K562 (cell line): ENCODE data around the gene GOT2. TPM values are rescaled to one million over a fixed set of nuclear protein-coding genes. Genes with fewer than 3 reads are reported as not detected.
"Not testable (repeated sequence)": the region's sequence is repeated elsewhere in the genome, so short reads cannot be mapped to it uniquely, and the experiment has no call there.

Experiments
- ATAC-seq: fragments of 200-7000 bp; cut with Tn5 transposase; 3 replicates; pipeline ENCODE4 v1.9.1; 2020; ENCODE audit warnings: moderate library complexity
- BruUV-seq: library from RNA; stranded (reverse); fragments of 400-500 nt; replicated peaks from 2 replicates; lab custom pipeline; 2021; lab: Mats Ljungman, UMichigan
- CTCF ChIA-PET: fragments of 300-600 bp; formaldehyde crosslinking; extraction: SDS; loops from one replicate; lab custom pipeline; 2021; ENCODE audit warnings: low intra/inter-chr PET ratio; lab: Yijun Ruan, JAX
- POLR2A ChIA-PET: fragments of 300-600, 350-650 bp; sonication (Branson Sonifier 250); formaldehyde crosslinking; extraction: SDS; loops from one replicate; lab custom pipeline; 2021; ENCODE audit warnings: antibody characterized with exemption, inconsistent platforms; lab: Yijun Ruan, JAX
- DNase-seq, 4 experiments: peaks; one replicate each; pipeline versions ENCODE4 v3.0.0 to v3.0.0-alpha.2; 2011 to 2018; ENCODE audit warnings: low spot score in 3 of 4, mixed read lengths in 3 of 4; ENCODE audit errors: extremely low read depth in 1 of 4
- FAIRE-seq: peaks from 2 replicates; lab custom pipeline; 2011; peaks lifted over from hg19 to GRCh38; lab: Jason Lieb, UNC
- H2AFZ ChIP-seq: 2 replicates; pipeline ENCODE4 v1.6.0; 2011; ENCODE audit warnings: low read depth, low read length, control low read depth, inconsistent platforms
- H3K27ac ChIP-seq: fragments of 200-600 bp; 3 replicates; pipeline ENCODE4 v1.8.0; 2011; ENCODE audit warnings: low read depth, mild to moderate bottlenecking, control low read depth, inconsistent platforms, low read length, moderate library complexity, mixed read lengths; ENCODE audit errors: extremely low read depth
- H3K27me3 ChIP-seq, 2 experiments: fragments of 300-600 bp in 1 of 2; 2 replicates in 1 of 2; 3 replicates in 1 of 2; pipeline versions ENCODE4 v1.6.0 to v1.8.0; 2011; ENCODE audit warnings: inconsistent platforms in 2 of 2, low read length in 2 of 2, mild to moderate bottlenecking in 1 of 2, mixed read lengths in 1 of 2, moderate library complexity in 1 of 2; ENCODE audit not compliant: control insufficient read depth in 2 of 2, insufficient read depth in 2 of 2
- H3K36me3 ChIP-seq: fragments of 300-600 bp; 3 replicates; pipeline ENCODE4 v1.8.0; 2011; ENCODE audit warnings: mild to moderate bottlenecking, low read length, inconsistent platforms; ENCODE audit not compliant: control insufficient read depth, insufficient read depth
- H3K4me1 ChIP-seq, 2 experiments: fragments of 200-600 bp in 1 of 2; replicated peaks in 1 of 2; 2 replicates in 1 of 2; 3 replicates in 1 of 2; pipeline versions ENCODE4 v1.5.1 to v1.8.0; 2011; ENCODE audit warnings: inconsistent platforms in 2 of 2, low read length in 2 of 2, mild to moderate bottlenecking in 1 of 2, mixed read lengths in 1 of 2, moderate library complexity in 1 of 2; ENCODE audit not compliant: control insufficient read depth in 2 of 2, insufficient read depth in 2 of 2
- H3K4me2 ChIP-seq: 2 replicates; pipeline ENCODE4 v1.6.1; 2011; ENCODE audit warnings: low read length, control low read depth, inconsistent platforms, mixed read lengths; ENCODE audit not compliant: insufficient read depth
- H3K4me3 ChIP-seq: fragments of 200-600 bp; sonication (generic), shearing (Covaris generic); 2 replicates; pipeline ENCODE4 v1.5.1; 2016; ENCODE audit warnings: control low read depth, inconsistent platforms
- H3K79me2 ChIP-seq: fragments of 200-600 bp; 3 replicates; pipeline ENCODE4 v1.8.0; 2011; ENCODE audit warnings: low read length, inconsistent platforms; ENCODE audit not compliant: control insufficient read depth, insufficient read depth
- H3K9ac ChIP-seq, 2 experiments: 2 replicates each; pipeline versions ENCODE4 v1.6.0 to v1.6.1; 2011; ENCODE audit warnings: low read depth in 2 of 2, low read length in 2 of 2, control low read depth in 1 of 2, inconsistent platforms in 1 of 2, mild to moderate bottlenecking in 1 of 2, mixed read lengths in 1 of 2; ENCODE audit not compliant: insufficient read depth in 1 of 2
- H3K9me1 ChIP-seq: one replicate; pipeline ENCODE4 v1.6.0; 2011; ENCODE audit warnings: inconsistent platforms, mild to moderate bottlenecking, low read length, moderate library complexity; ENCODE audit not compliant: control insufficient read depth, insufficient read depth
- H3K9me3 ChIP-seq: replicated peaks from 2 replicates; pipeline ENCODE4 v1.5.1; 2011; ENCODE audit warnings: low read depth, low read length, inconsistent platforms; ENCODE audit not compliant: control insufficient read depth, insufficient read depth
- H4K20me1 ChIP-seq: replicated peaks from 2 replicates; pipeline ENCODE4 v1.6.1; 2011; ENCODE audit warnings: low read length, inconsistent platforms, mixed read lengths; ENCODE audit not compliant: control insufficient read depth, insufficient read depth
- BCOR ChIP-seq: fragments of 450-650 bp; IDR thresholded peaks from 2 replicates; pipeline ENCODE4 v1.6.1; 2016
- CEBPB ChIP-seq: fragments of 450-650 bp; IDR thresholded peaks from 2 replicates; pipeline ENCODE4 v1.6.1; 2016; ENCODE audit warnings: missing genetic modification characterization, missing compliant biosample characterization
- CEBPG ChIP-seq, 3 experiments: fragments of 200-800 bp in 1 of 3; sonication (Bioruptor generic) in 1 of 3; sonication (generic) in 1 of 3; formaldehyde crosslinking in 1 of 3; IDR thresholded peaks in 2 of 3; conservative IDR thresholded peaks in 1 of 3; 2 replicates each; pipeline versions ENCODE4 v1.6.1 to v1.8.0; 2016 to 2022; ENCODE audit warnings: missing compliant biosample characterization in 2 of 3, missing genetic modification characterization in 2 of 3, mild to moderate bottlenecking in 1 of 3, missing genetic modification reagents in 1 of 3
- DIDO1 ChIP-seq: fragments of 450-650 bp; IDR thresholded peaks from 2 replicates; pipeline ENCODE4 v1.6.1; 2016; ENCODE audit warnings: low read depth, missing biosample characterization, missing genetic modification characterization
- KDM1A ChIP-seq, 2 experiments: fragments of 450-650 bp; IDR thresholded peaks; 2 replicates each; pipeline ENCODE4 v1.6.1; 2016; ENCODE audit warnings: mild to moderate bottlenecking in 2 of 2
- LCOR ChIP-seq: sonication (generic); formaldehyde crosslinking; IDR thresholded peaks from 2 replicates; pipeline ENCODE4 v1.8.0; 2022; ENCODE audit warnings: mild to moderate bottlenecking, missing genetic modification reagents
- PTBP1 ChIP-seq: fragments of 200-400 bp; formaldehyde crosslinking; IDR thresholded peaks from 2 replicates; pipeline ENCODE4 v1.6.1; 2017; ENCODE audit warnings: low read depth, low read length
- RB1 ChIP-seq: fragments of 450-650 bp; IDR thresholded peaks from 2 replicates; pipeline ENCODE4 v1.6.1; 2017; ENCODE audit warnings: low read depth, mild to moderate bottlenecking
- RBM25 ChIP-seq: fragments of 200-400 bp; formaldehyde crosslinking; IDR thresholded peaks from 2 replicates; pipeline ENCODE4 v1.6.1; 2018; ENCODE audit warnings: low read length, low read depth, moderate library complexity; ENCODE audit not compliant: severe bottlenecking
- SMAD4 ChIP-seq: fragments of 250-450 bp; sonication (Bioruptor Pico); conservative IDR thresholded peaks from 2 replicates; pipeline ENCODE4 v1.8.0; 2021; ENCODE audit warnings: inconsistent platforms, mild to moderate bottlenecking, moderate library complexity
- SMARCA5 ChIP-seq: fragments of 450-650 bp; IDR thresholded peaks from 2 replicates; pipeline ENCODE4 v1.6.1; 2016
- TRIM24 ChIP-seq, 2 experiments: fragments of 450-650 bp; IDR thresholded peaks; 2 replicates each; pipeline ENCODE4 v1.6.1; 2016
- ZBTB17 ChIP-seq: fragments of 450-650 bp; formaldehyde crosslinking; IDR thresholded peaks from 2 replicates; pipeline ENCODE4 v1.4.0; 2020; ENCODE audit warnings: mild to moderate bottlenecking
- ZFP36 ChIP-seq: fragments of 150-350 bp; IDR thresholded peaks from 2 replicates; pipeline ENCODE4 v1.6.1; 2018; ENCODE audit warnings: low read length, low read depth; ENCODE audit not compliant: partially characterized antibody
- ZNF436 ChIP-seq: fragments of 250-450, 450-650 bp; sonication (Bioruptor Pico); formaldehyde crosslinking; IDR thresholded peaks from 2 replicates; pipeline ENCODE4 v1.7.0; 2020; ENCODE audit warnings: mild to moderate bottlenecking
- ZNF780A ChIP-seq: fragments of 250-450 bp; sonication (Bioruptor Pico); IDR thresholded peaks from 2 replicates; pipeline ENCODE4 v1.5.0; 2021; ENCODE audit warnings: mild to moderate bottlenecking
- WGBS: fragments of 100-300 bp; shearing (Covaris generic); methylation state at CpG from one replicate; pipeline ENCODE4 v1.1.6; 2016; ENCODE audit warnings: low coverage, mixed read lengths; ENCODE audit not compliant: insufficient coverage; ENCODE audit errors: missing lambda C conversion rate; 5-methylcytosine and 5-hydroxymethylcytosine counted together
- in situ Hi-C: fragments of 300-500 bp; cut with MboI; formaldehyde crosslinking; loops from 4 replicates; pipeline ENCODE4 v1.15.0; 2018; ENCODE audit warnings: inconsistent platforms, mixed read lengths
- intact Hi-C: fragments of 100-400 bp; cut with micrococcal nuclease; formaldehyde crosslinking; loops from 2 replicates; pipeline ENCODE4 v1.14.2; 2022
- polyA plus RNA-seq, 8 experiments: library from polyadenylated mRNA; depleted of rRNA in 4 of 8; stranded (reverse) in 5 of 8; unstranded in 3 of 8; fragments of >200 nt; fragmentation: Nextera tagmentation in 2 of 8; fragmentation: Illumina TruSeq in 1 of 8; extraction: Ambion mirVana in 2 of 8; extraction: Trizol in 1 of 8; gene quantifications; 2 replicates each; pipeline versions ENCODE4 v1.2.1 to v1.2.3, GENCODE V29; 2011 to 2014; ENCODE audit warnings: inconsistent platforms in 1 of 8, missing spikeins in 1 of 8
- total RNA-seq, 7 experiments: library from RNA; depleted of rRNA in 6 of 7; stranded (reverse); fragments of >200 nt in 6 of 7; fragmentation: Illumina TruSeq in 2 of 7; extraction: Trizol in 2 of 7; gene quantifications; 2 replicates each; pipeline versions ENCODE4 v1.2.1 to v1.2.3, GENCODE V29; 2011 to 2021; ENCODE audit warnings: low replicate concordance in 1 of 7
- TF ChIP-seq, protein P1 (sequence below): fragments of 200-800 bp; sonication (Bioruptor generic); IDR thresholded peaks from 2 replicates; pipeline ENCODE4 v1.6.1; 2017; ENCODE audit warnings: missing genetic modification characterization, missing compliant biosample characterization

GOT2 gene
- total and polyA plus RNA-seq, 9 of the 15 experiments (the other 6 are each of a cell fraction or from before 2014, with no cell fraction given) = 43.1 to 190 (median 80.2) TPM

GRCh38 chr16:58738672-58739296 lies 4.7 kb upstream of the GOT2 start:
- ChIA-PET CTCF (no interaction called here), POLR2A (interaction anchor here (1.0 kb wide), 1 partner anchor 10 kb away, joined by 6 read pairs; no protein-coding TSS in a partner anchor)
- Histone ChIP-seq H3K79me2 (peaks cover 7% of the 10 kb centered on the region), H3K9ac (no peak overlapping the region), H3K9me3 (no peaks in the 10 kb centered on the region; the same call in 1 of the 2 replicates), H3K9me1 (no peaks in the 10 kb centered on the region), H3K4me1 (peaks cover 2 to 7% of the 10 kb centered on the region in 2 experiments; a peak in 3 of 5 replicates), H3K4me2 (no peak overlapping the region), H4K20me1 (no peaks in the 10 kb centered on the region), H3K27ac (no peak overlapping the region), H3K27me3 (no peaks in the 10 kb centered on the region), H3K4me3 (no peak overlapping the region), H3K36me3 (no peaks in the 10 kb centered on the region; the same call in 2 of the 3 replicates), H2AFZ (no peak overlapping the region)
- 51% methylated on average over 2 of the region's 5 CpGs for WGBS
- in situ Hi-C loops = no loop called here
- no peak for FAIRE-seq
- BruUV-seq = no TSS peak
- TF ChIP-seq ZFP36 = peak; percentile 98
- peak; percentile 56; the same call in 1 of the 2 replicates for TF ChIP-seq CEBPG (CRISPR knock-in tag; IDR thresholded peaks at IDR 0.05)
- TF ChIP-seq CEBPG (tag; conservative IDR thresholded peaks at IDR 0.05 in 1 of 2, IDR thresholded peaks at IDR 0.05 in 1 of 2) = peak in 1 of 2 experiments; percentile 38; a peak in 1 of 4 replicates
- TF ChIP-seq, protein P1, sequence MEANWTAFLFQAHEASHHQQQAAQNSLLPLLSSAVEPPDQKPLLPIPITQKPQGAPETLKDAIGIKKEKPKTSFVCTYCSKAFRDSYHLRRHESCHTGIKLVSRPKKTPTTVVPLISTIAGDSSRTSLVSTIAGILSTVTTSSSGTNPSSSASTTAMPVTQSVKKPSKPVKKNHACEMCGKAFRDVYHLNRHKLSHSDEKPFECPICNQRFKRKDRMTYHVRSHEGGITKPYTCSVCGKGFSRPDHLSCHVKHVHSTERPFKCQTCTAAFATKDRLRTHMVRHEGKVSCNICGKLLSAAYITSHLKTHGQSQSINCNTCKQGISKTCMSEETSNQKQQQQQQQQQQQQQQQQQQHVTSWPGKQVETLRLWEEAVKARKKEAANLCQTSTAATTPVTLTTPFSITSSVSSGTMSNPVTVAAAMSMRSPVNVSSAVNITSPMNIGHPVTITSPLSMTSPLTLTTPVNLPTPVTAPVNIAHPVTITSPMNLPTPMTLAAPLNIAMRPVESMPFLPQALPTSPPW = 0 out of 2 replicates have a peak, but pooled peaks have one; percentile 12
- TF ChIP-seq RBM25 = peak; percentile 95
- TF ChIP-seq LCOR = no peak
- TF ChIP-seq TRIM24 (IDR thresholded peaks at IDR 0.05) = peak; percentile 20 to 43; a peak in 2 of 4 replicates
- no peak for TF ChIP-seq SMAD4 (CRISPR knock-in tag)
- peak; percentile 73 for TF ChIP-seq ZNF436
- no peak for TF ChIP-seq ZBTB17 (CRISPR knock-in tag)
- TF ChIP-seq RB1 = no peak
- peak; percentile 37; the same call in 1 of the 2 replicates for TF ChIP-seq CEBPB
- peak; percentile 81 for TF ChIP-seq BCOR
- peak; percentile 49 to 66; a peak in 3 of 4 replicates for TF ChIP-seq KDM1A (IDR thresholded peaks at IDR 0.05)
- TF ChIP-seq ZNF780A = no peak
- TF ChIP-seq DIDO1 (tag) = no peak
- 0 out of 2 replicates have a peak, but pooled peaks have one; percentile 55 for TF ChIP-seq PTBP1
- TF ChIP-seq SMARCA5 = peak; percentile 91
- intact Hi-C loops = no loop called here
- no peak for DNase-seq
- ATAC-seq = no peak

DNA sequence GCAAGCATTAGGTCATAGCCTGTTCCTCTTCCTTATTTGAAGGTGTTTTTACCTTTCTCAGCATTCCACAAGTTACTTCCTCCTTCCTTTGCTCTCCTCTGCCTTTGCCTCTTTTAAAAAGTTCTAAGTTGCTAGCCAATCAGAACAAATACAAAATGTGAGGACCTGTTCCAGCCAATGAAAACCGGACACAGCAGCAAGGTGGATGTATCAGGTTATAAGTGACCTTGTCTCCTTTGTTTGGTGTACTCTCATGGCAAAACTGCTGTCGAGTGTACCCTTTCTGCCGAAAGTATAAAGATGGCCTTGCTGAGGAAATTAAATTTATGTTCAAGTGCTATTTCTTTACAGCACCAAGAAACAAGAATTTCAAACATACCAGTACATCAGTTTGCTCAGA lies 2.2 kb upstream of the GOT2 start:
- H2AFZ ChIP-seq = peak overlapping the region; percentile 48; the same call in 1 of the 2 replicates
- H3K27me3 ChIP-seq, H3K9me1 ChIP-seq, H3K4me3 ChIP-seq, in situ Hi-C loops, H4K20me1 ChIP-seq, H3K4me2 ChIP-seq, H3K9ac ChIP-seq, ATAC-seq, DNase-seq, H3K27ac ChIP-seq, H3K9me3 ChIP-seq, intact Hi-C loops, CTCF ChIA-PET, H3K36me3 ChIP-seq, FAIRE-seq, BruUV-seq, POLR2A ChIA-PET: not testable (repeated sequence)
- WGBS = 46% methylated on average over 3 of the region's 3 CpGs
- H3K79me2 ChIP-seq = peaks cover 31% of the 10 kb centered on the region
- H3K4me1 ChIP-seq = peaks cover 9 to 12% of the 10 kb centered on the region in 2 experiments; a peak in 4 of 5 replicates
